GM18507 (cell line): ENCODE data around the gene ANKRD28.
A peak's percentile ranks its signal among the peaks of the same experiment; 100 is the strongest.

ENCODE experiments used
- DNase-seq: peaks from one replicate; pipeline ENCODE4 v3.0.0; 2011; ENCODE audit warnings: low read depth; ENCODE audit not compliant: insufficient read length; ENCODE audit errors: extremely low spot score
- FAIRE-seq: peaks from 2 replicates; lab custom pipeline; 2011; peaks lifted over from hg19 to GRCh38; lab: Jason Lieb, UNC

The ANKRD28 gene

DNA sequence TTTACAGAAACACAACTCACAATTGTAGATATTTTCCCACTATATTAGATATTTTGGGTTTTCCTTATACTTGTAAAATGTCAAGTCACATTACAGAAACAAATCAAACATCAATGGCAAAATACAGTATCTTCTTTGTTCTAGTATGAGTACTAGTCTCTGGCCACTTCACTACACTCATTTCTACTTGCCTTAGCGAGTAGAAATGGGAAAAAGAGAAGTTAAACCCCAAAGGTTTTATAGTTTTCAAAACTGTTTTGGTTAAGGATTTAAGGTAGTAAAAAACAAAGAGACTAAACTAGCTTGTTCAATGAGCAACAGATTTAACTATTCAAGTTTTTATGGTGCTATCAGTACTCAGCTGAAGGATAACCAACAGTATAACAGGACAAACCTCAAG is 114.5 kb downstream of the ANKRD28 start:
- FAIRE-seq, result no peak

DNA sequence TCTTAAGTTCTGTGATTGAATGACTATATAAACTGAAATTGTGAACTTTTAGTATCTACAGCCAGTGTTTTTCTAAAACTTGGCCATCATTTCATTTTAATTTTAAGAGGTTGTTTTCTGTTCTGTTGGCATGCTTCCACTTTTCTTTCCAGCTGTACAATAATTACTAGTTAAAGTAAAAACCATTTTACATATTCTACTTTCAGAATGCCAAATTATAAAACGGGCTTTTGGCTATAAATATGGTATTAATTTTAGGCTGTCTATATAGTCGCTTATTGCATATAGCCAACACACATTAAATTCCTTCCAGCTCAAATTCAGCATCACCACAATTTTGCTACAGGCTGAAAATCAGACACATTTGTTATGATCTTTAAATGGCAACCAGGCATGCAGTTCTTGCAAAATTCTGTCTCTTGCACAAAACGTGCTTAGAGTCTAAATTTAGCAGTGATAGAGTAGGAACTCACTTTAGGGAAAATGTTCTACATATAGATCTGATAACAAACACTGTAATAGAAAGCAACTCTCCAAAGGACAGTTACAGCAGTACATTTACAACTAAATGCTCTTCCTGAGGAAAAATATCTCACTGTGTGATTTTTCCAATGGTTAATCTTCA is 115.1 kb downstream of the ANKRD28 start:
- no peak for DNase-seq
- FAIRE-seq, result no peak

More for the DNA sequence above, 114.5 kb downstream of the ANKRD28 start:
- DNase-seq, result no peak

DNA sequence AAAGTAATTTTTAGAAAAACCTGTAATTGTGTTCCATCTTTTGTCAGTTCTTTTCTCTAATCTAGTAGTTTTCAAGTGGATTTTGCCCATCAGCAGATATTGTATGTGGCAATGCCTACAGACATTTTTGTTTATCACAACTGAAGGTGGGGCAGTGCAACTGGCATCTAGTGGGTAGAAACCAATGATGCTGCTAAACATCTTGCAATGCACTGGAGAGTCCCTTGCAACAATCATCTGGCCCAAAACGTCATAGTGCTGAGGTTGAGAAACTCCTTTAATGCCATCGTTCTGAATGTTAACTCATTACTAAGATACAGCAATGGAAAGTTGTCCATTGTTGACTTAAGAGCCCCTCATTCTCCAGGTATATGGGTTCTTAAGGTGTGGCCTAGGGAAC is 116.1 kb downstream of the ANKRD28 start:
- DNase-seq (no peak), FAIRE-seq (no peak)

DNA sequence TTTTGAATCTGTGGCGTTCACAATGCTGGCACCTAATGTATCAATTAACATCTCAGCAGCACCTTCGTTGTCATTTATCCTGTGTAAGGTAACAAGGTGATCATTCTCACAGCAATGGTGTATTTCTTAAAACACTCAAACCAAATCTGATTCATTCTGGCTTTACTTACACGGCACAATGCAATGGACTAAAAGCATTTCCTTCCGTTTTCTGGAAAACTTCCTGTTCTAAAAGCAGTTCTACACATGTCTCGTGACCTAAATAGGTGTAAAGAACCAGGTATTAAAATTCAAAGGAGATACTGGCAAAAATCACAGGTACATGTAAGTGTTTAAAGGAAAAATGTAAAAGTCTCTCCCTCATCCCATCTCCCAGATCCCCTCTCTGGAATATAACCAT is 118.5 kb downstream of the ANKRD28 start:
- DNase-seq, result no peak

DNA sequence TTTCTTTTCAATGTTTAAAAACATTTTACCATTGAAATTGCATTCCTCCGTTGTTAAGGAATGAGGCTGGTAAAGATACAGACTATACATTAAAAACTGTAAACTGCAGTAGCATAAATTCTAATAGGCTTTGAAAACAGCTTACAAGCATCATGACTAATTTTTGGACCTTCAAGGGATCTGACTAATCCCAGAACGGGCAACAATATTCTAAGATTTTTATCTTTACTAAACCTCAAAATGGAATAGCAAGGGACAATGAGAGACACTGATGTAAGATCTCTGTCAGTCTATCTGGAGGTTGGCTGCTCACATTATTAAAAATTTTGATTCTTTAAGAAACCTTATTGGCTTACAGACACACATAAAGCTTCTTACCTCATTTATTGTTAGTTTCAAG is 121.5 kb downstream of the ANKRD28 start:
- no peak for FAIRE-seq
- DNase-seq, result no peak

More for the DNA sequence above, 118.5 kb downstream of the ANKRD28 start:
- FAIRE-seq, result no peak

DNA sequence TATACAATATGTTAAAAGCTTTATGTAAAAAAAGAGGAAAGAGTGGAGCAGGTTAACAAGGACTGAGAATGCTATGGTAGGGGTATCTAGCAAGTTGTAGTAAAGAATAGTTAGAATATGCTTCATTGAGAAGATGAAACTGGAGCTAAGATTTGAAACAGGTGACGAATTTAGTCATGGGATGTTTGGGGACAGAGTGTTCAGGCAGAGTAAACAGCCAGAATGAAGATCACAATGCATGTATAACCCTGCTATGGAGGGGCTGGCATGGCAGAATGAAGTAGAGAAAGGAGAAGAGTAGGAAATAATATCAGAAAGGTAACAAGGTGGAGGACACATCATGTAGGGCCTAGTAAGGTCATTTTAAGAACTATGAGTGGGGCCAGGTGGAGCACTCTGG is 124.2 kb downstream of the ANKRD28 start:
- no peak for DNase-seq

DNA sequence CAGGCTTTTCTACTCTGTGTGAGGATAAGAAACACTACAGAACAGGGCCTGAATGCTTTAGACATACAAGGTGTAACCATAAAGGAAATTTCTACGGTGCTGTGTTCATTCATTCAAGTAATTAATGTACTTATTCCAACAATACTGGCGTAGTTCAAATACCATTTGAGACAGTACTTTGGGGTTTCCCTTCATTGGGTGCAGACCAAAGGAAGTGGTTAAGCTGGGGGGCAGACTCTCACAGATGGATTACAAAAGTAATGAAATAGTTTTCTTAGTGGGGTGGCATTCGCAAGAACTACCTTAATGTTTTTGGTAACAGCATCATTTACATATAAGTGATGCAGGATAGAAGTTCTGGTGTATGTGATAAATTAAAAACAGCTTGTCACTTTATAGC is 130.3 kb downstream of the ANKRD28 start:
- no peak for DNase-seq
- FAIRE-seq, result no peak

More for the DNA sequence above, 124.2 kb downstream of the ANKRD28 start:
- FAIRE-seq, result no peak

DNA sequence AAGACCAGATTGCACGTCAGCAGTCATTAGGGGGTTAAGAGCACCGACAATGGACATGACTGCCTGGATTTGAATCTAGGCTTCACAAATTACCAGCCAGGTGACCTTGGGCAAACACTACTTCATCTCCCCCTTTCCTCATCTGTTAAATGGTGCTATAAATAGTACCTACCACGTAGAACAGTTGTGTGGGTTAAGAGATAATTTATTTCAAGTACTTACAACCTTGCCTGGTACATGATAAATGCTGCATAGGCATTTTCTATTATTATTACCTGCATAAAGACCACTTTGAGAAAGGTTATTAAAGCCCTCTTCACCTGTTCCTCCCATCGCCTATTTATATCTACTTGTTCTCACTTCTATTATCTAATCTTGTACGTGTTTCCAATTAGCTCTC is 131.5 kb downstream of the ANKRD28 start:
- no peak for DNase-seq
- FAIRE-seq, result no peak

DNA sequence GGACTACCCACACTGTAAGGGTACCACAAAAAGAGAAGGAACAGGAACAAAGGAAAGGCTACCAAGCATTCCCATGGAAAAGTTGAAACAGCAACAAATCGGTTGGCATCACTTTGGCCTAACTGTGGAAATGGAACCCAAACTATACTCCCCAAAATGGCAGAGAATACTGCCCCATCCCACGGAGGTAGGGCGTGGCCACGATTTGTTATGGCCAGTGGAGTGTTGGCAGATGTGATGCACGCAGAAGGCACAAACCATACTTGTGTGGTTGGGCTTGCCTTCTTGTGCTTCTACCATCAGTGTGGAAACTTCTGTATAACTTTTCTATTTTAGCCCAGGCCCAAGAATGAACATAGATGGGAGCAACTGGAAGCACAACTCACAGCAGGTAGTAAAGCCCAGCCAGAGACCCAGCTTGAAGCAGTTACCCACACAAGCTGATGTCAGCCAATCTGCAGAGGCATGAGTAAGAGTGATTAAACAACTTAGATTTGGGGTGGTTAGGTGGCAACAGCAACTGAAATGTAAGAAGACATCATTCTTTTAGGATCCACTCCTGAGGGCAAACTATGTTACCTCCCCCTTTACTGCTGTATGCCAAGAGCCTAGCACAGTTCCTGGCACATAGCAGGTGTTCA is 132.1 kb downstream of the ANKRD28 start:
- DNase-seq (no peak), FAIRE-seq (no peak)

DNA sequence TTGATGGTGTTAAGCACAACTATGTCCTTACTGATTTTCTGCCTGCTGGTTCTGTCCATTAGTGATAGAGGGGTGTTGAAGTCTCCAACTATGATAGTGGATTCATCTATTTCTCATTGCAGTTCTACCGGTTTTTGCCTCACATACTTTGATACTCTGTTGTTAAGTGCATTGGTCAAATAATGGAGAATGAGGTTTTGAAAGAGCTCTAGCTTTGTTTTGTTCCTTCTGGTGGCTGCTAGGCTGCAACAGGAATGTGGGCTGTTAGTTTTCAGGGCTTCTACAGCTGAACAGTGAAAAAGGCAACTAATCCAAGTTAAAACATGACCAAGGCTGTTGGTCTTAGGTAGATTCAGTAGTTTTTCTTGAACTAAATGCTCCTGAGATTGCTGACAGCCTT is 133.6 kb downstream of the ANKRD28 start:
- DNase-seq (no peak), FAIRE-seq (no peak)

DNA sequence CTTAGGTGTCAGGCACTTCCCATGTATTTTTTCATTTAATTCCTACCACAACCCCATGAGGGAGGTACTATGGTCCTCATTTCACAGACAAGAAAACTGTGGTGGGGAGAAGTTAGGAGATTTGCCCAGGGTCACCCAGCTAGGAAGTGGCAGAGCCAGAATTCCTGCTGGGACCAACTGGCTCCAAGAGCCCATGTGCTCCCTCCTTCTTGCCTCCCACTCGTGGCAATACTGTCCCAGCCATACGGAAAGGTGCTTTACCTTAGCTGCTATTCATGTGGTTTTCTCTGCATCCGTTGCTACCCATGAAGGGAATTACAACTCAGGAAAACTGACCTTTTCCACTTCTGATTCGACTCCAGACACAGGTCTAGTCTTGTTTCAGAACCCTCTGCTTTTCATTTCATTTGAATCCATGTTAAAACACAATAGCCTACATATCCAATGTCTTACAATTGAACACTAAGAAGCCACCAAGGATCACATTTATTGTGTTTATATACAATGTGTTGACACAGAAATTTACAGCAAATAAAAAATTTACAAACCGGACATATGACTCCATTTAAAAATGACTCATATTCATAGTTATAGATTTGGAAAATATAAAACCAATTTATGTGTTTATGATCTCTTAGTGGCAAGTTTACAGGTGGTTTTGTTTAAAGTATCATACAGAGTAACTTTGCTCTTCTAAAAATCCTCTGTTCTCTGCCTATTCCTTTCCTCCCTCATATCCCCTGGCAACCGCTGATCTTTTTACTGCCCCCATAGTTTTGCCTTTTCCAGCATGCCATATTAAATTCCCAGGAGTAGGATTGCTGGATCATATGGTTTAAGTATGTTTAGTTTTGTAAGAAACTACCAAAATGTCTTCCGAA is 137.5 kb downstream of the ANKRD28 start:
- no peak for DNase-seq
- no peak for FAIRE-seq

DNA sequence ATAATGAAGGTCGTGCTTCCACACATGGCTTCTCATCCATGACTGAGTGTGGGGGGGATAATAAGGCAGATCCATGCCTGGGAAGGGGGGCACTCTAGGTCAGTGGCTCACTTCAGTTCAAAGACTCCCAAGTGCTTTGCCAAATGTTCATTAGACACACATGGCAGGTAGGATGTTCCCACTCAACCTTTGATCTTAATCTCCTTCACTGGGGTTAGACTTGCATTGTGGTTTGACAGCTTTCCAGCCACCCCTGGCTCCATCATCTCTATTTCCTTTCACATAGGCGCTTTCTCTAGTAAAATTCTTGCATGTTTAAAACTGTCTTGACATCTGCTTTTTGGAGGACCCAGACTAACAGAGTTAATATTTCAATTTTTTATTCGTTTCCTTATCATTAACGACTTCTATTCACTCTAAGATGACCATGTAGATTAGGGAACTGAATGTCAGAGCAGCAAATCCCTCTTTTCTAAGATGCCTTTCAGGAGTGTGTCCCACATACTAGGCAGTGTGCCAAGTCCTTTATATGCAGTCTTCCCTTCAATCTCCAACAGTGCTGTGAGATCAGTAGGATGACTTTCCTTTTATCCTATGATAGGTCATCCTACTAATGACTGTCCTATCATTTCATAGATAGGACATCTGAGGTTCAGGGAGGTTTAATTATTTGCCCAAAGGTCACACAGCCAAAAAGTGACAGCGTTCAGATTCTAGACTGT is 138.4 kb downstream of the ANKRD28 start:
- no peak for DNase-seq
- peak; percentile 5 for FAIRE-seq

DNA sequence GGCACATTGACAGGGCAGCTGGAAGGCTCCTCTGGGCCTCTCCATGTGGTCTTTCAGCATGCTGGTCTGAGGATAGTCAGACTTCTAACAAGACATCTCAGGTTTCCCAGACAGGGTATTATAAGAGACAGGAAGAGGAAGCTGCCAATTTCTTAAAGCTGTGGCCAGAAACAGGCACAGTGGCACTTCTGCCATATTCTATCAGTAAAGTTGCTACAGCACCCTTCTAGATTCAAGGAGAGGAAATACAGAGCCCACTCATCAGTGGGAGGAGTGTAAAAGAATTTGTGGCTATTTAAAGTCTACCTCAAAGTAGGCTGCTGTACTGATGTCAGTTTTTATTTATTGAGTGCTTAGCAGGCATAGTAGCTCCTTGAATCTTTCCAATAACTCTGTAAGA is 140.8 kb downstream of the ANKRD28 start:
- DNase-seq (no peak), FAIRE-seq (no peak)

DNA sequence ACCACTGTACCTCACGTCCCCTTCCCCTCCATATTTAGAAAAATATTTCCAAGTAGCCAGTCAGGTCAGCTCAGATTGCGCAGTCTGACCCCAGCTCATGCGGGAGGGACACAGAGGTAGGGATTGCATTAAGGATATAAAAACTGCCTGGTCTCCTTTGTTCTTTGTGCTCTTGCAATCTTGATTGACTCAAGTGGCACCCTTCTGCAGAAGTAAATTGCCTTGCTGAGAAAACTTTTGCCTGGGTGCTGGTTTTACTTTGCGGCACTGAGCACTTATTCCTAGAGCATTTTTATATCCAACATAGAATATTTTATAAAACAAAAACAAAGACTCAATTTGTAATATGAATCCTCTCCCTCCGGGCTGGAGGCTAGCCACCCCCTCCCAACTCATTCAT is 141.4 kb downstream of the ANKRD28 start:
- DNase-seq (no peak), FAIRE-seq (no peak)

DNA sequence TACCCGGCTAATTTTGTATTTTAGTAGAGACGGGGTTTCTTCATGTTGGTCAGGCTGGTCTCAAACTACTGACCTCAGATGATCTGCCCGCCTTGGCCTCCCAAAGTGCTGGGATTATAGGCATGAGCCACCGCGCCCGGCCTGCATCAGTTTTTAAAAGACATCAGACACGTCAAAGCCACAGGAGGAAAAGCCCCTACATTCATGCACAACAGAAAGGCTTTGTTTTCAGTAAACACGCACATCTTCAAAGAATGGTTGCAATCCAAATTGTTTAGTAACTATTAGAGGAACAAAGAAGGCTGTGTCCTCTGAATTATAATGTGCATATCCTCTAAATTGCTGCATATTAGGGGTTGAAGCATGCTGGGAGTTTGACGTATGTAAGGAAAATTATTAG is 142.9 kb downstream of the ANKRD28 start:
- FAIRE-seq, result no peak
- no peak for DNase-seq

DNA sequence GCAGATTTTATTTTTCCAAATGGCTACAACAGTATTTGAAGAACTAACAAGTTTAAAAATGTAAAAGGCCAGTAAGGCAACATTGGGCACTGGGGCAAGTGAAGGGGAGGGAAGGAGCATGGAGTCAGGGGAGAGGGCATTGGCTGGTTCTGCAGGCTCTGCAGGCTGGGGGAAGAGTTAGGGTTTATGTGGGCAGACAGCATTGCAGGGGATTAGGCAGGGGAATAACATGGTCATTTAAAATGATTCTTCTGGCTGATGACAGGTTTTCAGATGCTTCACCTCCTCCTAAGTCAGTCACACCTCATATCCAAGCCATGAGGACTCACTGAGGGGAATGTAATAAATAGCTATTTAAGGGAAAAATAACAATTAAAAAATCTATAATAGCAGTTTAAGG is 143.7 kb downstream of the ANKRD28 start:
- FAIRE-seq (no peak), DNase-seq (no peak)

DNA sequence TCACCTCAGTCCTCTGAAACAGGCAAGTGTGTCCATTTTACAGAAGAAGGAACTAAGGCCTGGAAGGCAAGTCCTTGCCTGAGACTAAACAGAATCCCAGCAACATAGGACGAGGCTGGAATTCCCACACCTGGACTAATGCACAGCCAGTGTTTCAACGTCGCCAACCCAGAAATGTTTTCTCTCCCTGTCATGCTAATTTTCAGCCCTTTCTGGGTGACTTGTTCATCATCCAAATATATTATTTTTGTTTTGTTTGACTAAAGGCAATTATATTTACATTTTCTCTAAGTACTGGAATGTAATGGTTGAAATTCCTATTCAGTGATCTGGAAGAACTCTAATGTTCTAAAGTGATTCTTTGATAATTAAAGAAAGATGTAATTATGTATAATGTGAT is 144.5 kb downstream of the ANKRD28 start:
- DNase-seq (no peak), FAIRE-seq (no peak)

DNA sequence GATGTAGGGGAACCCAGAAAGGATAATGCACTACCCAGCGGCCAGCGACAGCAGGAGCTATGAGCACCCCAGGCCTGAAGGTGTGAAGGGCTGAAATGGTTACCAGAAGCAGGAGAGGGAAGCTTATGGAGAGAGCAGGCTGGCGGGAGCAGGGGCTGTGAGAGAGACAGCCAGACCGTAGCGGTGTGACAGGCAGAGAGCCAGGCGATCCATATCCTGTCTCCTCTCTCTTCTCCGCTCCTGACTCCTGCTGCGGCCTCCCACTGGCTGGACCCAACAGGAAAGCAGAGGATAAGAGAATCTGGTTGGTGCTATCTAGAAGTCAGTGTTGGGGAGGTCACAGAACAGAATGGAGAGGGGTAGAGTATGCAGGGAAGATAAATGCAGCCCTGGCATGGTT is 146.4 kb downstream of the ANKRD28 start:
- no peak for DNase-seq

DNA sequence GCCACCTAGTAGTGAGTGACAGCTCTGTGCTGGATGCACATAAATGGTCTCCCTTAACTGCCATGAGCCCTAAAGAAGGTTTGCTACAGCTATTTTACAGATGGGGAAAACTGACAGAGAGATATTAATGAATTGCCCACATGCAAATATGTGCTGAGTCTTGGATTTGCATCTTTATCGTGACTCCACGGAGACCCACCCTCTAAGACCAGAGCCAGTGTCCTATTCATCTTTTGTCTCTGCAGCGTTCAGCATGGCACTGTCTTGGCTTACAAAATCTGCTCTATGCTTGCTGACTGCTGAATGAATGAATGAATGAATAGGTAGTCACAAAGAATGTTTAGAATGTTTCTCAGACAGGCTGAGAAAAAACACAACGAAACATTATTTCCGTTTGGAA is 147.9 kb downstream of the ANKRD28 start:
- no peak for DNase-seq
- FAIRE-seq, result no peak

More for the DNA sequence above, 146.4 kb downstream of the ANKRD28 start:
- FAIRE-seq, result no peak

DNA sequence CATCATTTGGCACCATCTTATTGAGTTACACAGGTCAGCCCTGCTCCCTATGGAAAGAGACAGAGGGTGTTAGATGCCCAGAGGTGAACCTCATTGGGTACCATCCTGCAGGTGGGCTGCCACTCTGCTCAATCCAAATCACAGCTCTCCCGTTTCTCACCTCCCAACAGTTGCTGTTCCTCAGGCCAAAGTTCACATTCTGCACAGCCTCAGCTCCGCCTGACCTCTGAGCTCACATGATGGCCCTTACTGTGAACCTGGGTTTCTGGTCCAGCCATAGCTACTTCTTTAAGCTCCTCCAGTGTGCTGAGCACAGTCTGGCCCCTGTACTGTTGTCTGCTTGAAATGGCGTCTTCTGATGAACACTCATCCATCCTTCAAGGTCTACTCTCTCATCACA is 148.4 kb downstream of the ANKRD28 start:
- FAIRE-seq (no peak), DNase-seq (no peak)
